ENCODE data around the gene ATP10D.
"Not testable (repeated sequence)": the region's sequence is repeated elsewhere in the genome, so short reads cannot be mapped to it uniquely, and the experiment has no call there.

Gene ATP10D

DNA sequence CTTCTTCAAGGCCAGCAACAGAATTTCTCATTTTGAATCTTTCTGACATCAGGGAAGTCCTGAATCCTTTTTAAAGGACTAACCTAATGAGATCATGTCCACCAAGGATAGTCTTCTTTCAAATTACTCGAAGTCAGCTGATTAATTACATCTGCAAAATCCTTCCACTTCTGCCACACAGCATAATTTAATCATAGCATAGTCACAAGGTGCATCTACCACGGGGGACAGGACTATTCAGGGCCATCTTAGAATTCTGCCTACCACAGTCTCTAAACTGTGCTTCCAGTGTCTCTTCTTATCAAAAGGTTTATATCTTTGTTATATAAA lies 53.7 kb downstream of the ATP10D start:
- DNase-seq (ENCODE audit: low read depth), result no peak
- no peak overlapping the region for H3K4me3 ChIP-seq (ENCODE audit: low read depth, low read length)
- TF ChIP-seq, protein P1, sequence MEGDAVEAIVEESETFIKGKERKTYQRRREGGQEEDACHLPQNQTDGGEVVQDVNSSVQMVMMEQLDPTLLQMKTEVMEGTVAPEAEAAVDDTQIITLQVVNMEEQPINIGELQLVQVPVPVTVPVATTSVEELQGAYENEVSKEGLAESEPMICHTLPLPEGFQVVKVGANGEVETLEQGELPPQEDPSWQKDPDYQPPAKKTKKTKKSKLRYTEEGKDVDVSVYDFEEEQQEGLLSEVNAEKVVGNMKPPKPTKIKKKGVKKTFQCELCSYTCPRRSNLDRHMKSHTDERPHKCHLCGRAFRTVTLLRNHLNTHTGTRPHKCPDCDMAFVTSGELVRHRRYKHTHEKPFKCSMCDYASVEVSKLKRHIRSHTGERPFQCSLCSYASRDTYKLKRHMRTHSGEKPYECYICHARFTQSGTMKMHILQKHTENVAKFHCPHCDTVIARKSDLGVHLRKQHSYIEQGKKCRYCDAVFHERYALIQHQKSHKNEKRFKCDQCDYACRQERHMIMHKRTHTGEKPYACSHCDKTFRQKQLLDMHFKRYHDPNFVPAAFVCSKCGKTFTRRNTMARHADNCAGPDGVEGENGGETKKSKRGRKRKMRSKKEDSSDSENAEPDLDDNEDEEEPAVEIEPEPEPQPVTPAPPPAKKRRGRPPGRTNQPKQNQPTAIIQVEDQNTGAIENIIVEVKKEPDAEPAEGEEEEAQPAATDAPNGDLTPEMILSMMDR (IDR thresholded peaks at IDR 0.05; ENCODE audit: insufficient read depth, low read depth, low read length, missing control alignments), result no peak

DNA sequence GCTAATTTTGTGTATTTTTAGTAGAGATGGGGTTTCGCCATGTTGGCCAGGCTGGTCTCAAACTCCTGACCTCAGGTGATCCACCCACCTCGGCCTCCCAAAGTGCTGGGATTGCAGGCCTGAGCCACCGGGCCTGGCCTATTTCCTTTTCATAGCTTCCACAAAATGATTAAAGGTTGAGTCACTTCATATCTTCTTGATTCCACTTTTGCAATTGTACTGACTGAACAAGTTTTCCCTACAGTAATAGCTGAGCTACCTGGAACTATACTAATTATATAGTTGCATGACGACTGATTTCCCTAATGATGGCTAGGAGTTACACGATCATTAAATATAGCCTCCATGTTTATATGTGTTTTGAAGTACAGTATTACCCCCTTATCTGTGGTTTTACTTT lies 57.6 kb downstream of the ATP10D start:
- not testable (repeated sequence) for H3K4me3 ChIP-seq (ENCODE audit: low read depth, low read length); DNase-seq (ENCODE audit: low read depth)

DNA sequence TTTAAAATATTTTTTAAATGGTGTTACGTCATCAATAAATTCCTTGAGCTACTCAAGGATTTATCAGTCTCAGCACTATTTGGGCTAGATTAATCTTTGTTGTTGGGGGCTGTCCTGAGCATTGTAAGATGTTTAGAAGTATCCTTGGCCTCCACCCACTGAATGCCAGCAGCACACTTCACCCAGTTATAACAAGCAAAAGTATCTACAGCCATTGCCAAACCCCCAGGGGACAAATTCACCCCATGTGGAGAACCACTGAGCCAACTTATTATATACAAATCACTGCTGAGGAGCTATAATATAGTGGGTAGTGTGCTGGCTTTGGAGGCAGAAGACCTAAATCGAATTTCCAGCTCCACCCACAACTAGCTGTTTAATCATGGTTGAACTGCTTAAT lies 58.3 kb downstream of the ATP10D start:
- TF ChIP-seq, protein P1 (IDR thresholded peaks at IDR 0.05; ENCODE audit: insufficient read depth, low read depth, low read length, missing control alignments), result no peak
- H3K4me3 ChIP-seq (ENCODE audit: low read depth, low read length), result no peak overlapping the region
- DNase-seq (ENCODE audit: low read depth), result no peak

DNA sequence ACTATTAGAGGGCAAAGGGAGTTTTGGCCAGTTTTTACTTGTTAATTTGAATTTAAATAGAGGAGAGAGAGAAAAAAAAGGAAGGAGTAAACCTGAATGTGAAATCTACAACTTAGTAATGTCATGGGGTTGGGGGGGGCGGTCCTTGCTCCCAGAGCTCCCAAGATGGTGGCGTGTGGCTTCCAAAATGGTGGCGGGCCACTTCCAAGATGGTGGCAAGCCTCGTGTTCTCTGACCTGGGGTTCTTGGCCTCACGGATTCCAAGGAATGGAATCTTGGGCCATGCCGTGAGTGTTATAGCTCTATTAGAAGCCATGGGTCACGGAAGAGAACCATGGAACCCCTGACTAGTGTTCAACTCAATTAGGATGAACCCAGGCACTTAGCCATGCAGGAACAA lies 65.3 kb downstream of the ATP10D start:
- not testable (repeated sequence) for H3K4me3 ChIP-seq (ENCODE audit: low read depth, low read length); DNase-seq (ENCODE audit: low read depth)

DNA sequence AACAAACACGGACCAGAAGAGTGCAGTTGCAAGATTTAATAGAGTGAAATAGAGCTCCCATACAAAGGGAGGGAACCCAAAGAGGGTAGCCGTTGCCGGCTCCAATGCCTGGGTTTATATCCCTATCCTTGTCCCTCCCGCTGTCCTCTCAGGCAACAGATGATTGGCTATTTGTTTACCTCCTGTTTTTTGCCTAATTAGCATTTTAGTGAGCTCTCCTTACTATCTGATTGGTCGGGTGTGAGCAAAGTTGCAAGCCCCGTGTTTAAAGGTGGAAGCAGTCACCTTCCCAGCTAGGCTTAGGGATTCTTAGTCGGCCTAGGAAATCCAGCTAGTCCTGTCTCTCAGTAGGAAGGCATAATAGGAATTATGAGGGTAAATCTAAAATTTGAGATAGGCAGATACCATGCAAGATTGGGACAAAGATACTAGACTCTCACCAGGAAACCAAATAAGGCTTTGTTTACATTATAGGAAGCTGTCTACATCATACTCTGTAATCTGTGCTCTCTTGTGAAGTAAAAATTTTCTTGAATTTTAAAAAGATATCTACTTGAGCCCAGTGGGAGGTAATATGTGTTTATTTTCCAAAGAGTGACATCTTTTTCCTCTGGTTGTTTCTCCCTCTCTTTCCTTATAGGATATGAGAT lies 65.9 kb downstream of the ATP10D start:
- DNase-seq (ENCODE audit: low read depth), result no peak
- TF ChIP-seq, protein P1 (IDR thresholded peaks at IDR 0.05; ENCODE audit: insufficient read depth, low read depth, low read length, missing control alignments), result no peak
- H3K4me3 ChIP-seq (ENCODE audit: low read depth, low read length), result no peak overlapping the region

DNA sequence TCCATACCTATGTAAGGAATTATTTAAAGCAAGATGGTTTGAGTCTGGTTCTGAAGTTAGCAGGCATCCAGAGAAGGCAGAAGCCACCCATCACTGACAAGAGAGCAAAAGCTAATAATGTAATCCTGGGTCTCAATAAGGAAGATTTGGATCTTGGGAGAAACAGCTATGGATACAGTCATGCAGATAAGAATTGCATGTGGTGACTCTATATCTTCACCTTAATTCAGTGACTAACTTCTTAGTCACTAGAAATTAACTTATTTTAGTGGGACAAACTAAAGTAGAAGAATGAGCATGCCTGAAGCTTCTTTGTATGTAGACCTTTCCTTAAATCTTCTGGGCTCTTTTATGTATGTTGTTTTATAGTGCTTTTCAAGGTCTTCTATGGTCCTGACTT lies 66.6 kb downstream of the ATP10D start:
- TF ChIP-seq, protein P1 (IDR thresholded peaks at IDR 0.05; ENCODE audit: insufficient read depth, low read depth, low read length, missing control alignments), result no peak
- DNase-seq (ENCODE audit: low read depth), result no peak
- H3K4me3 ChIP-seq (ENCODE audit: low read depth, low read length), result no peak overlapping the region

DNA sequence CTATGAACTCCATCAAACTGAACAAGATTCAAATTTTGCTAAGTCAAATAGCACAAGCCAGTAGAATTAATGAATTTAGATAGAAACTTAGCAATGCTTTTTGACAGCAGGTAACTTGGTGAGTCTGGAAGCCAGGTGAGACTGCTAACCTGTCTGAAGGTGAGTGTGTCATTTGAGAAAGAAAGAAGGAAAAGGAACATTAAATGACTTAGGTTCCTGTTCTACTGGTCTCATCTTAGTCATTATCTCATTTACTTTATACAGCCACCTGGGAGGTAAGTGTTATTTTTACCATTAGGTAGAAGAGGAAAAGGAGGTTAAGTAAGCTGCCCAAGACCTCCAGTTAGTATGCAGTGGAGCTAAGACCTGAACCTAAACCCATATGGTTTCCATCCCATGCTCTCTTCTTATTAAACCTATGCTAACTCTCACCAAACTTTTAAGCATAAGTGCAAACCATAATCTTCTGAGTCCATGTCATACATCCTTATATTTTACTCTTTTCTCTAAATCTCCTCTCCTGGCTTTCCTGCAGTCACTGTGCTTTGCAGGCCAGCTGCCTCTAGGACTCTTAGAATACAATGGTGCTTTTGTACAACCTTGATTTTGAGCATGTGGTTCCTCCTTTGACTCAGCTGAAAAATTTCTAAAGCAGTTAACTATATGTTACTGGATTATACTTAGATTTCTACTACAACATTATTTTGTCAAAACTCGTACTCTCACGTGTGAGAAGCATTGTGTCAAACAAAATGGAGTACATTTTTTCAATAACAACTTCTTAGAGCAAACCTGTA lies 68.5 kb downstream of the ATP10D start:
- DNase-seq (ENCODE audit: low read depth), result no peak
- H3K4me3 ChIP-seq (ENCODE audit: low read depth, low read length), result no peak overlapping the region
- TF ChIP-seq, protein P1 (IDR thresholded peaks at IDR 0.05; ENCODE audit: insufficient read depth, low read depth, low read length, missing control alignments), result no peak

DNA sequence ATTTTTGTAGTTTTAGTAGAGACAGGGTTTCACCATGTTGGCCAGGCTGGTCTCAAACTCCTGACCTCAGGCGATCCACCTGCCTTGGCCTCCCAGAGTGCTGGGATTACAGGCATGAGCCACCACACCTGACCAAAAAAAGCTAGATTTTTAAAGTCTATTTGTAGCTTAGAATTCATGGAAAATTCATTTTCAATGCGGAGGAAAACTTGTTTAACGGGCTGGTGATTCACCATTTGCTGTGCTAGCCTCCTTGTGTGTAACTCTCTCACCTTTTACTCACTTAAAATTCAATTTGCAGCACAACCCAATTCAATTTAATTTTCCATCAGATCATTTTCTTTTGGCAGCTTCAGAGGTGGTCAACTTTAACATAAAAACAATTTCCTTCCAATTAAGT lies 70.8 kb downstream of the ATP10D start:
- DNase-seq (ENCODE audit: low read depth); H3K4me3 ChIP-seq (ENCODE audit: low read depth, low read length): not testable (repeated sequence)

All from GM12865 (cell line).